Mucosa of gallbladder (tissue), 1 donor: ENCODE data around the gene NFE2. TPM values are rescaled to one million over a fixed set of nuclear protein-coding genes. Genes with fewer than 3 reads are reported as not detected.
A peak's percentile ranks its signal among the peaks of the same experiment; 100 is the strongest.

ENCODE experiments used
- DNase-seq: peaks from one replicate; pipeline ENCODE4 v3.0.0-alpha.2; 2020; ENCODE audit warnings: low spot score
- total RNA-seq: library from RNA; stranded (reverse); gene quantifications from one replicate; pipeline ENCODE4 v1.2.1, GENCODE V29; 2021
- donor health status: DM: no; HTN: no; CAD: no.

Gene NFE2
- total RNA-seq, 1 donor from 2014 or later: 0.58 TPM

- DNase-seq: peak; percentile 89
Measured at GRCh38 chr12:54306925-54307741, 6.3 kb upstream of the NFE2 start.

DNA sequence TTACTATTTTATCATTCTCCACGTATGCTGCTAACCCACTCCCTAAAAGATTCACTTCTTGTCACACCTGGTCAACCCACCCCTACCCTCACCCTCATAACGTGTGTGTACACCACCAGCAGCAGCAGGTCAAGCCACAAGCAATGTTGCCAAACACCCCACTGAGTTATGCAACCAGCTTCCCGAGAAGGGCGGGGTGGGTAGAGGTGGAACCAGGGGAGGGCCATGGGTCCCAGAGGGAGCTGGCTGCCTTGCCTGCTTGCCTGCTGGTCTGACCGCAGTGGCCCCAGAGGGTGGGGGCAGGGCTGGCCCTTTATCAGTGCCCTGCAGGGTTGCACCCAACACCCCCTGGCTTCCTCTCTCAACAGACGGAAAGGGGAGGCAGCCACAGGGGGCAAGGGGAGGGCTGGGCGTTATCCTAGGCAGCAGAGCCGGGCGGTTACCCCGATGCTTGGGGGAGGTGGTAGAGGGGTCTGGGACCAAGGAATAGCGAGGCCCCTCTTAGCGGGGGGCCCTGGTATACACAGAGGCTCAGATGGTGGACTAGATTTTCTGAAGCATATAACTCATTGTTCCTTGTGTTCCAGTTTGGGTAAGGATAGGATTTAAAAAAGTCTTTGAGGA is 3.5 kb upstream of the NFE2 start:
- peak; percentile 75 for DNase-seq

DNA sequence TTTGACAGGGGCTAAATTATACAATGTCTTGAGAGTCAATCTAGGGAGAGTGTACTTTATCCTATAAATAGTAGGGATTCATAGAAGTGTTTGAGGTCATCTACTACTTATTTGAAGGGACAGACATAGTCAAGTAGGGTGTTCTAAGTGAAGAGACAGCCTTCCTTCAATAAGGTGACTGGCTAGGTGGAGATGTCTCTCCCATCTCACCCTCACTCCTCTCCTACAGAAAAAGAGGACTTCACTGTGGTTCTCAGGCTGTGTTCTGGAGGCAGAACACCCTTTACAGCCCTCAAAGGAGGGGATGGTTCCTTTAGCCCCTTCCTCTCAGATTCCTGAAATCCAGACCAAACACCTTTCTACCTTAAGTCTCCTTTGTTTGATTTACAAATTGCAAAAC is 2.8 kb upstream of the NFE2 start:
- no peak for DNase-seq

- DNase-seq: no peak
Measured at GRCh38 chr12:54301428-54302048, 723 bp upstream of the NFE2 start.

GRCh38 chr12:54300225-54300731 is 537 bp downstream of the NFE2 start:
- no peak for DNase-seq

DNA sequence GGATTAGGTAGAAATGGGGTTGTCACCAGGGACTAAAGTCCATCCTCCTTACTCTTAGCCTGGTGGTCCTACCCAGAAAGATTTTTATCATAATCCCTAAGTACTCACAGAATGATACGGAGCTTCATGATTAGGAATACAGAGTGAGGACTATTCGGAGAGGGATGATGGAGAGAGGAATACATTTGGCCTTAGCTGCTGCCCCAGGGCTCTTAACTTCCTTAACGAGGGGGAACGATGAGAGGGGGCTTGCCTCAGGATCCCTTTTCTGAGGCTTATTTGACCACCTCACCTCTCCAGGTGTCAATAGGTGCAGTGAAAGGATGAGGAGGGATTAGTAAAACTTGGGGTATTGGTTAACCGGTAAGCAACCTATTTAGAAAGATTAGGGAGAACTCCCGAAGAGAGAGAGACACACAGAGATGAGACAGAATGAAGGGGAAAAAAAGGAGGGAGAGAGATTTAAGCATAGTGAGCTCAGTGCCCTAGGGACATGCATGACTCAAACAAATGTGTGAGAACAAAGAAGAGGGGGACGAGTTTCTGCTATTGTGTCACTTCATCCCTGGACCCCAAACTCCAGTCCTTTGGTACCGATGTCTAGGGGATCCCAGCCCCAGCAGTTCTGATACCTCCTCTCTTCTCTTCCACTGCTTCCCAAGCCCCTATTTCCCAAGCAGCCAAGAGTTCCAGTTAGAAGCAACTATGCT is 1.1 kb downstream of the NFE2 start:
- no peak for DNase-seq

DNA sequence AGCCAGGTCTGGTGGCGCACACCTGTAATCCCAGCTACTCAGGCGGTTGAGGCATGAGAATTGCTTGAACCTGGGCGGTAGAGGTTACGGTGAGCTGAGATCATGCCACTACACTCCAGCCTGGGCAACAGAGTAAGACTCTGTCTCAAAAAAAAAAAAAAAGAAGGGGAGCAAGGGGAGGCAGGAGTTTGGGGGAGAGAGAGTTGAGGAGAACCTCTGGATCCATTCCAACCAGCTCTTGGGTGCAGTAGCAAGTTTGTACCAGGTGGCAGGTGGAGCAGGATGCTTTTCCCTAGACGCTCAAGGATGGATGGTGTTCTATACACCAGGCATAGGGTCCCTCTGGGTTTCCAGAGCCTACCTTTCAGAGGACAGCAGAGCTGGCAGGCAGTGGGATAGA is 1.9 kb downstream of the NFE2 start:
- no peak for DNase-seq

- no peak for DNase-seq
Measured at GRCh38 chr12:54296393-54297099, 4.3 kb downstream of the NFE2 start.

DNA sequence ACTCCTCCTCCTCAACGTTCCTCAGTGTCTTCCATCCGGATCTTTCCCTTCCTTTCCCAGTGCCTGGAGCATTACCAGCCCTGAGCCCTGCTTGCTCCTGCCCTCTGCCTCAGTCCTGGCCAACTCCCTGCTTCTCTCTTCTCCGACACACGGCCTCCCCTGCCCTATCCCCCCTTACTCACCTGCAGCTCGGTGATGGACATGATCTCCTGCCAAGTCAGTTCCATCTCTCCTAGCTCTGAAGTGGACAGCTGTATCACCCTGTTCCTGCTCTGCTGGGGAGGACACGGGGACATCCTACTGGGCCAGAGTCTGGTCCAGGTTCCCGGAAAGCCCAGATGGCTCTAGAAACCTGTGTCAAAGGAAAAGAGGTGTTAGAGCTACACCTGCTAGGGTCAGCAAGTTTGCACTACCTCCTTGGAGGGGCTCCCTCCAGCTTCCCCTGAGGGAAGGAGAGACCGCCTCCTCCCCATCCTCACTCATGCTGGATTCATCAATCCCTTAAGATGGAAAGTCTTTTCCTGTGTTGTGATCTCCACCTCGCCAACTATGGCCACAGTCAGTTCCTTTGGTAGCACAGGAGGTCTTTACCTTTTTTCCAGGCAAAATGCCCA is 5.8 kb downstream of the NFE2 start:
- DNase-seq: no peak

DNA sequence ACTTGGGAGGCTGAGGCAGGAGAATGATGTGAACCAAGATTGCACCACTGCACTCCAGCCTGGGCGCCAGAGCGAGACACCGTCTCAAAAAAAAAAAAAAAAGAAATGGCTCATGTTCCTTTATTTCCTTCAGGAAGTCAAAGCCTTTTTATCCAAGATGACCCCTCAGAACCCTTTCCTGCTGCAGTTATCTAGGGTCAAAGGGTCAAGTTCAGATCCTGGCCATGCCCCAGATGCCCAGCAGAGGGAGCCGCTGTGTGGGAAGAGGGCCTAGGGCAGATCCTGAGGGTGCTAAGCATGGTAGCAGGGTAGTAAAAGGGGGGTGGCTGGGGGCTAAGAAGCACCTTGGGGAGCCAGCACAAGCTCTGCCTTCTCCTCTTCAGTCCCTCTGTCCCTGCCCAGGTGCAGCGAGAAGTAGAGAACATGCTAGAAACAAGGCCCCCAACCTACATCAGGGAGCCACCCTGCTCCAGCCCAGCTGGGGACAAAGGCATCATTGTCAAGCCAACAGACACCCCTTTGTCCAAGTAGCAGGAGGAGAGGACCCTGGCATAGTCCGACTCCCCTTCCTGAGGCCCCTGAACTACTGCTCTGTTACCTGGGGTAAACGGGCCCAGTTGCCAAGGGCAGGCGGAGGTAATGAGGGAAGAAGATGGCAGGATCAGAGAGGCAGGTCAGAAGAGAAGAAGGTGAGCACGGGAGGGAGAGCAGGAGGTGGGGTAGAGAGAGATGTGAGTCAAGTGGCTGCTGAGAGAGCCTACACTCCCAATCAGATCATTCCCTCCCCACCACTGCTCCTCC is 6.5 kb downstream of the NFE2 start:
- peak; percentile 41 for DNase-seq

GRCh38 chr12:54292931-54293241 is 7.9 kb downstream of the NFE2 start:
- DNase-seq: no peak

DNA sequence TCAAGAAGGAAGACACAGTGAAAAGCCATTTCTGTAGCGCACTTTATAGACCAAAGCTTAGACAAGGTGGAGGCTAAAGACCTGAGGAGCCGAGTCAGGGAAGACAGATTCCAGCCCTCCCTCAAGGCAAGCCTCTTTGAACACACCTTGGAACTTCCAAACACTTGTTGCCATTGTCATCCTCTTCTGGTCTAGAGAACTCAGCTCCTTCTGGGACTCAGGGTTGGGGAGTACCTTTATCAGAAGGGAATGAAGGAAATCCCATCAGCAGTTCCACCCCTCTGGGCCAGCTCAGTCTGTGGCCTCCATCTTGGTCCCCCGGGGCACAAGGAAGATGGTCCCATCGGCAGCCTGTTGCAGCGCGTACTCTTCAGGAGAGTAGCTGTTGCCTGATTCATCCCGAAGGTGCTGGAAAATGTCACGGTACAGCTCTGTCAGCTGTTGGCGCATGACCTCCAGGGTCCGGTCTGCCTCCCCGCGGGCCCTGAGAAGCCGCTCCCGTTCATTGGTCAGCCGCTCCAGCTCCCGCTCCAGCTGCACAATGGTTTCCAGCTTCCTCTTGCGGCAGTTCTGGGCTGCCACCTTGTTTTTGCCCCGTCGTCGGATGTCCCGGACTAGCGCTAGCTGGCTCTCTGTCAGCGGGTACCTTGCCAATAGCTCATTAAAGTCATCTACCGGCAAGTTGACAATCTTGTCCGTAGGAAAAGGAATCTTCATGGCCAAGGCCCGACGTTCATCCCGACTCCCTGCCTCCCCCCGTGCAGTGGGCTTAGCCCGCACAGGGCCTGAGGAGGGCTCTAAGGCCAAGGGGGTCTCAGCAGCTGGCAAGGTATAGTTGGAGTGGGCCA is 8.5 kb downstream of the NFE2 start:
- DNase-seq: no peak

GRCh38 chr12:54287261-54288157 is 13.3 kb downstream of the NFE2 start:
- no peak for DNase-seq

DNA sequence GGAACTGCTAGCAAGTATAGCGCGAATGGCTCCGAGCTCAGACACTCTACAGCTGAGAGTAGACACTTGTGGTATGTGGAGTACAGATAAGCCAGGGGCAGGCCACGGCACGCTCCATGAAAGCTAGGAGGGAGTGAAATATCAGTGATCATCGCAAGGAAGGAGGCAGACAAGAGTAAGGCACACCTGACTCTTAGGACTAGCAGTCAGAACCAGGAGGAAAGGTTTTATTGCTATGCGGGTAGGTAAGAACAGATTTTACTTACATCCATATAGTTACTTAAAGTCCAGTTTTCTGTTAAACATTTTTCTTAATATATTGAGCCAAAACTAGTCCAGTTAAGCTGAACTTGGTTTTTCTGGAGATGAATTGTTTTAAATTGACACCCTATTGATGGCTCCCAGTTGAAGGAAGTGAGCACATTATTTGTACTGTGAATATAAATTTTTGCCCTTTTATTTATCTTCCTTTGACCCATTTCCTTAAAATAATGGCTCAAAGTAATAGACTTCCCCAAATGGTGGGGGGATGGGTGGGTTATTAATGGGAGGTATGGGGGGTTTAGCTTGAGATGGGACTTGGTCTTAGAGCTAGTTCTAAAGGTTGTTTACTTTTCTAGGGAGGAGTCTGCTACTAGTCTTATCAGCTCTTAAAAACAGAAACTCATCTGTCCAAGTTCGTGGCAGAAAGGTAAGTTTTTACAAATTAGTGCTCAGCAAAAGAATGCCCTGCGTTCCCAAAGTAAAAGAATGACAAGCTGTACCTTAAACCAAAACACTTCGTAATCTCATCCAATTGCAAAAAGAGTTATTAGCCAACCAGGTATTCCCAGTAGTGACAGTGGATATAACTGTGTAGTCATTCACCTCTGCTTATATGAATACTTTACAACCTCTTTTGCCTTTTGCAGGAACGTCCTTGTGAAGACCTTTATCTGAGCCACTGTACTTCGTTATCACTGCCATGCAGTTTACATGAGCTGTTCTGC is 14.5 kb downstream of the NFE2 start:
- no peak for DNase-seq

DNA sequence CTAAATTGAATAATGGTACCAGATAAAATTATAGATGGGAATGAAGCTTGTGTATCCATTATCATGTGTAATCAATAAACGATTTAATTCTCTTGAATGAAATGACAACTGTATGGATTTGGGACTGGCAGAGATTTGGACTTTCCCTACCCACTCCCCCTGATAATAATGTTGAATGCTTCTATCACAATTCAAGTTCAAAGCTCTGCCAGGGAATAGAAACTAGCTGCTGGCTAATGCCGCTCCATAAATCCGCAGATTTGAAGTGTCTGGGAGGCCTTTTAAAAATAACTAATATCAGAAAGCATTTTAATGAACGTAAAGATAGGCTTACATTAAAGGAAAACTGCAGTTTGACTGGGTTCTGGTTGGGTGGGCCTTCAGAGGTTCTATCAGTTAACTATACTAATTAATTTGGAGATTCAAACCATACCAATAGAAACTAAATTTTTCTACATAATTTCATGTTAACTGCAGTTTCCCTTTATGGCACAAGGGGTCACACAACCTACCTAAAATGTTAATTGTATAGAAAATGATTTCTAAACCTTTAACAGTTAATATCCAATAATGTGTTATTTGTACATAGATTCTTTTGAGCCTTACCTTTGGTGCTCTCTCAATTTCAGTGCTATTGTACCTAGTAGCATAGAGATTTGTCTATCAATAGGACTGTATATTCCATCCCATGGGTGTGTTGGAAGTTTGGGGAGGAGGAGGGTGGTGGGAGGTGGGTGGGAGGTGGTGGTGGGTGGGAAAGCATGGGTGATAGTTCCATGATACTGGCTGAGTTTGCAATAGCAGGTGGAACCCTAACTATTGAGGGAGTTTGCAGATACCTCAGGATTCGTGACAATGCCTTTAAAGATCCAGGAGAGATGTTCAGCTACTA is 15.4 kb downstream of the NFE2 start:
- DNase-seq: no peak
